NCI-H2227 (cell line): ENCODE measurements around the gene HERC5.
"Not testable (repeated sequence)": the region's sequence is repeated elsewhere in the genome, so short reads cannot be mapped to it uniquely, and the experiment has no call there.

Experiments
- DNase-seq: peaks from one replicate; lab custom pipeline; 2025; ENCODE audit not compliant: unreplicated experiment; lab: John Stamatoyannopoulos, UW

HERC5 gene

GRCh38 chr4:88456670-88457306 lies at the start of gene HERC5:
TSS of gene HERC5 (plus strand) at chr4:88457119. CDS start at chr4:88457270, 151 bp downstream.
- DNase-seq, result peak; percentile 60

- DNase-seq, result no peak
These were observed 47.7 kb upstream of the HERC5 start for GRCh38 chr4:88409206-88409605.

- no peak for DNase-seq
These were observed 47.1 kb upstream of the HERC5 start for GRCh38 chr4:88409789-88410188.

GRCh38 chr4:88411491-88412096 lies 45.3 kb upstream of the HERC5 start:
- DNase-seq, result no peak

GRCh38 chr4:88413801-88414200 lies 43.1 kb upstream of the HERC5 start:
- no peak for DNase-seq

- DNase-seq, result no peak
These were observed 42.2 kb upstream of the HERC5 start for GRCh38 chr4:88414755-88415154.

GRCh38 chr4:88415982-88416381 lies 40.9 kb upstream of the HERC5 start:
- no peak for DNase-seq

- DNase-seq, result no peak
These were observed 38.5 kb upstream of the HERC5 start for GRCh38 chr4:88418411-88418810.

GRCh38 chr4:88419874-88420273 lies 37.0 kb upstream of the HERC5 start:
- no peak for DNase-seq

GRCh38 chr4:88420844-88421243 lies 36.1 kb upstream of the HERC5 start:
- no peak for DNase-seq

GRCh38 chr4:88422403-88422802 lies 34.5 kb upstream of the HERC5 start:
- no peak for DNase-seq

- DNase-seq, result no peak
These were observed 27.5 kb upstream of the HERC5 start for GRCh38 chr4:88429401-88429800.

- DNase-seq, result no peak
These were observed 20.8 kb upstream of the HERC5 start for GRCh38 chr4:88435987-88436693.

GRCh38 chr4:88437873-88438272 lies 19.0 kb upstream of the HERC5 start:
- DNase-seq, result not testable (repeated sequence)

- DNase-seq, result no peak
These were observed 17.7 kb upstream of the HERC5 start for GRCh38 chr4:88439161-88439760.

GRCh38 chr4:88440146-88440545 lies 16.8 kb upstream of the HERC5 start:
- DNase-seq, result no peak

- DNase-seq, result no peak
These were observed 15.2 kb upstream of the HERC5 start for GRCh38 chr4:88441696-88442095.

- DNase-seq, result no peak
These were observed 14.2 kb upstream of the HERC5 start for GRCh38 chr4:88442689-88443191.

GRCh38 chr4:88443486-88443885 lies 13.4 kb upstream of the HERC5 start:
- DNase-seq, result no peak

GRCh38 chr4:88445252-88445651 lies 11.7 kb upstream of the HERC5 start:
- DNase-seq, result no peak

- DNase-seq, result no peak
These were observed 10.8 kb upstream of the HERC5 start for GRCh38 chr4:88446124-88446523.
